ENCODE results near the gene TBX1. TPM values are rescaled to one million over a fixed set of nuclear protein-coding genes. Genes with fewer than 3 reads are reported as not detected.

The TBX1 gene
- total RNA-seq, 2 donors from 2014 or later: 0.24 TPM; not detected in 1

- H3K27ac ChIP-seq: no peak overlapping the region
- H3K4me1 ChIP-seq: peaks cover 0 to 4% of the 10 kb centered on the region in 2 donors
- H3K4me3 ChIP-seq: no peak overlapping the region
- H3K36me3 ChIP-seq: no peaks in the 10 kb centered on the region
- no peak for TF ChIP-seq CTCF (IDR thresholded peaks at IDR 0.05)
- no peak for DNase-seq (ENCODE audit: low spot score)
- H3K9me3 ChIP-seq: no peaks in the 10 kb centered on the region
- no peaks in the 10 kb centered on the region for H3K27me3 ChIP-seq
Measured at GRCh38 chr22:19807161-19807913, 46.8 kb downstream of the TBX1 start.

DNA sequence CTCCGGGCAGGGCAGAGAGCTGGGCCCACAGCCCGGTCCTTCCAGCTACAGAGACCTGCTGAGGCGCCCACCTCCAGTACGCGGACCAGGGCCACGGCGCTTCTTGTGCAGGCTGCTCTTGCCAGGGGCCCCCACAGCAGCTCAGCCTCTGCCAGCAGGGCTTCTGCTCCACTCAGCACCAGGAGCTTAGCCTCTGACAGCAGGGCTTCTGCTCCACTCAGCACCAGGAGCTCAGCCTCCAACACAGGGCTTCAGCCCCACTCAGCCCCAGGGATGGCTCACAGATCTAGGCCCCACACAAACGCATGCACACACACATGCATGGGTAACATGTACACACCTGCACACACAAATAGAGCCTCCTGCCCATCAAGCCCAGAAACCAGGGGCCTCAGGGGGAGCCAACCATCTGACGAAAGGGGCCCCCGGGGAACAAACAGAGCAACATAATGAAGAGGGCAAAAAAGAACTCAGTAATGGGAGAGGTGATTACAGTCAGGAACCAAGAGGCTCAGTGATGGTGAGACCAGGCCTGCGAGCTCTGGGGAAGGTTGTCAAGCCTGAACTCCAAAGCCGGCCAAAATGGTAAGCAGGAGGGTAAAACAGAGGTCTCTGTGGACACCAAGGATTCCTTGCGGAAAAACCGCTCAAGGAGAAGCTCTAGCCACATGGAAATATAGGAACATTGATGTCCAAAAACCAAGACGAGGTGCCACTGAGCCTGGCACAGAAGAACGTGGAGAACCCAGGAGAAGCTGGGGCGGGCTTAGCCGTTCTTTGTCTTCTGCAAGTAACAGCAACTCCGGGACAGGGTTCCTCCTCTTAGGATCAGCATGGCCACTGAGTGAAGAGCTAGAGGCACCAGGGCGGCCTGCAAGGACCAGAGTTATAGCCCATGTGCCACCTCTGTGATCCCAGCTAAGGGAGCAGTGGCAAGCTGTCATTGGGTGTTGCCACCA lies 47.6 kb downstream of the TBX1 start:
- Histone ChIP-seq H3K27ac (no peak overlapping the region), H3K27me3 (no peaks in the 10 kb centered on the region), H3K4me3 (no peak overlapping the region), H3K4me1 (peaks cover 0 to 4% of the 10 kb centered on the region in 2 donors), H3K9me3 (no peaks in the 10 kb centered on the region), H3K36me3 (no peaks in the 10 kb centered on the region)
- no peak for TF ChIP-seq CTCF (IDR thresholded peaks at IDR 0.05)
- DNase-seq (ENCODE audit: low spot score): no peak

DNA sequence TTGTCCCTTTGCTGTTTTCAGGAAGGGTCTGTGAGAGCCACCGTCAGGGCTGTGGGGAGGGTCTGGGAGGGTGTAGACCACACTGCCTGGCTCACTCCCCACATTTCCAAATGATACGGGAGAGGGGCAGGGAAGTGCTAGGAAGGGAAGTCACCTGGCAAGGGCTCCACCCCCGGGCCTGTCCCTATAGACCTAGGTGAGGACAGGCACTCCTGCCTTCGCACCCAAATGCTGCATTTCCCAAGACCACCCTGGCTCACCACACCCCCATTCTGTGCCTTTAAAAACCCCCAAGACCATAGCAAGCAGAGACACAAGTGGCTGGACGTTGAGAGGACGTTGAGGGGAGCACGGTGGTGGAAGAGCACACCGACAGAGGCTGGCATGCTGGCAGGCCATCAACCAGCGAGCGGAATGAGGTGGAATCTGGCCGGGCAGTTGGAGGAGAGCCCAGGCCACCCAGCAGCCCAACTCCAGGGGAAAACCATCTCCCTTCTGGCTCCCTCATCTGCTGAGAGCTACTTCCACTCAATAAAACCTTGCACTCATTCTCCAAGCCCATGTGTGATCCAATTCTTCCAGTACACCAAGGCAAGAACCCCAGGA lies 48.4 kb downstream of the TBX1 start:
- H3K27me3 ChIP-seq: no peaks in the 10 kb centered on the region
- no peak overlapping the region for H3K27ac ChIP-seq
- H3K36me3 ChIP-seq: no peaks in the 10 kb centered on the region
- TF ChIP-seq CTCF (IDR thresholded peaks at IDR 0.05): no peak
- H3K4me3 ChIP-seq: no peak overlapping the region
- peaks cover 0 to 4% of the 10 kb centered on the region in 2 donors for H3K4me1 ChIP-seq
- no peaks in the 10 kb centered on the region for H3K9me3 ChIP-seq
- no peak for DNase-seq (ENCODE audit: low spot score)

DNA sequence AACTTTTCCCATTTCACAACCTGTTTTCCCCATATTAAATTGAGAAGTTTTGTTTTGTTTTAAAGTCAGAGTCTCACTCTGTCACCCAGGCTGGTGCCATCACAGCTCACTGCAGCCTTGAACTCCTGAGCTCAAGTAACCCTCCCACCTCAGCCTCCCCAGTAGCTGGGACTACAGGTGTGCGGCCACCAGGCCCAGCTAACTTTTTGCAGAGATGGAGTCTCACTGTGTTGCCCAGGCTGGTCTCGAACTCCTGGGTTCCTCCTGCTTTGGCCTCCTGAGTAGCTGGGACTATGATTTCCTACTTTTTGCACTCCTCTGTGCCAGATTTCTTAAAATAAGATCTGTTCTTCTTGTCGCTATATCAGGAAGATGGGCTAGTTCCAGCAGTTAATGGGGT lies 49.2 kb downstream of the TBX1 start:
- no peaks in the 10 kb centered on the region for H3K9me3 ChIP-seq
- no peaks in the 10 kb centered on the region for H3K27me3 ChIP-seq
- no peak overlapping the region for H3K27ac ChIP-seq
- H3K4me1 ChIP-seq: peaks cover 0 to 4% of the 10 kb centered on the region in 2 donors
- no peaks in the 10 kb centered on the region for H3K36me3 ChIP-seq
- no peak for DNase-seq (ENCODE audit: low spot score)
- TF ChIP-seq CTCF (IDR thresholded peaks at IDR 0.05): no peak
- H3K4me3 ChIP-seq: no peak overlapping the region

DNA sequence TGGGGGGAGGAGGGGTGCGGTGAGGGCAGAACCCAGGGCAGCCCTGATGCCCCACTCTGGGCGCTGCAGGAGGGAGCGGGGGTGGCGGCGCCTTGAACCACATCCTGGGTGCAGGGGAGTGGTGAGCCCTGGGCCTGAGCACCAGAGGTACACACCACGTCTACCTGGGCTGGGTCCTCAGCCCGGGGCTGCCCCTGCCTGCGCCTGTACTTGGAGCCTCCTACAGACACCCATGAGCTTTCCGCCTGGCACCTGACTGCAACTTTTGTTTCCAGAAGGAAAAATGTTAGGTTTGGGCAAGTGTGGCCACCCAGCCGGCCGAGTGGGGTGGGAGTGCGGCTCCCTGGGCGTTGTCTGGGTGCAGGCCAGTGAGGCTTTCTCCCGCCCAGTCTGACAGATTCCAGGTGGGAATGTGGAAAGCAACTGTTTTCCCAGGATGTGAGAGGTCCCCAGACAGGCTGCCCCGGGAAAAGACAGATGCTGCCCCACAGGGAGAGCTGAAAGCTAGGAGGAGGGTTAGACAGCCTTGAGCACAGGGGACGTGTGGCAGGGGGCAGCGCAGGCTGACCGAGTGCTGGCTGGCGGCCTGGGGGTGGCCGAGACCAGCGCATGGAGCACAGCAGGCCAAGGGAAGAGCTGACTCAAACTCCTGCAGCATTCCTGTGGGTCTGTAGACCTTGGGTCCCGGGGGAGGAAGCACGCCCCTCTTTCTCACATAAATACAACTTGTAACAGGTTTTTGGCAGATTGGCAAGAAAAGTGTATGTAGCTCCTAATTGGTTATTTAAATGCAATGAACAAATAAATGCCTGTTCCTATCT lies 50.0 kb downstream of the TBX1 start:
- peaks cover 0 to 4% of the 10 kb centered on the region in 2 donors for H3K4me1 ChIP-seq
- no peaks in the 10 kb centered on the region for H3K36me3 ChIP-seq
- no peak for DNase-seq (ENCODE audit: low spot score)
- no peak for TF ChIP-seq CTCF (IDR thresholded peaks at IDR 0.05)
- no peaks in the 10 kb centered on the region for H3K9me3 ChIP-seq
- no peak overlapping the region for H3K4me3 ChIP-seq
- no peak overlapping the region for H3K27ac ChIP-seq
- no peaks in the 10 kb centered on the region for H3K27me3 ChIP-seq
